ENCODE measurements around the gene SVOP. TPM values are rescaled to one million over a fixed set of nuclear protein-coding genes. Genes with fewer than 3 reads are reported as not detected.

SVOP gene
- total and polyA plus RNA-seq, 2 donors from 2014 or later = 0.04 TPM; not detected in 1

GRCh38 chr12:109014984-109015765 lies 5.7 kb downstream of the SVOP start:
- no peak for DNase-seq
- H3K36me3 ChIP-seq (ENCODE audit: control insufficient read depth in 2 of 3, insufficient read depth in 3 of 3, low read length in 3 of 3) = no peaks in the 10 kb centered on the region

GRCh38 chr12:109010259-109010658 lies 10.6 kb downstream of the SVOP start:
- TF ChIP-seq CTCF (IDR thresholded peaks at IDR 0.05; ENCODE audit: borderline replicate concordance, extremely low read depth, insufficient read depth) = no peak
- Histone ChIP-seq H3K27me3 (ENCODE audit: control insufficient read depth, insufficient read depth, low read length) (no peaks in the 10 kb centered on the region), H3K4me3 (ENCODE audit: low read length in 3 of 3) (no peak overlapping the region), H3K36me3 (ENCODE audit: control insufficient read depth in 2 of 3, insufficient read depth in 3 of 3, low read length in 3 of 3) (no peaks in the 10 kb centered on the region), H3K9ac (ENCODE audit: low read length in 3 of 3) (no peak overlapping the region), H3K27ac (ENCODE audit: low read depth in 2 of 2, low read length in 2 of 2) (no peak overlapping the region), H3K4me1 (ENCODE audit: control insufficient read depth in 2 of 3, insufficient read depth in 2 of 3, low read depth in 1 of 3, low read length in 3 of 3) (peaks cover 0 to 6% (median 0%) of the 10 kb centered on the region in 3 donors), H3K9me3 (ENCODE audit: control insufficient read depth in 2 of 3, insufficient read depth in 1 of 3, low read length in 3 of 3) (no peaks in the 10 kb centered on the region)
- FAIRE-seq (no peak), DNase-seq (peak in 2 of 5 donors; percentile 19 to 48)
- intact Hi-C loops (cut with DNase I) = no loop called here

More at GRCh38 chr12:109014984-109015765, 5.7 kb downstream of the SVOP start:
- Histone ChIP-seq H3K9me3 (ENCODE audit: control insufficient read depth in 2 of 3, insufficient read depth in 1 of 3, low read length in 3 of 3) (no peaks in the 10 kb centered on the region), H3K4me3 (ENCODE audit: low read length in 3 of 3) (no peak overlapping the region), H3K9ac (ENCODE audit: low read length in 3 of 3) (no peak overlapping the region), H3K4me1 (ENCODE audit: control insufficient read depth in 2 of 3, insufficient read depth in 2 of 3, low read depth in 1 of 3, low read length in 3 of 3) (peaks cover 0 to 5% (median 0%) of the 10 kb centered on the region in 3 donors), H3K27ac (ENCODE audit: low read depth in 2 of 2, low read length in 2 of 2) (no peak overlapping the region), H3K27me3 (ENCODE audit: control insufficient read depth, insufficient read depth, low read length) (no peaks in the 10 kb centered on the region)
- no peak for TF ChIP-seq CTCF (IDR thresholded peaks at IDR 0.05; ENCODE audit: borderline replicate concordance, extremely low read depth, insufficient read depth)
- no peak for FAIRE-seq
- intact Hi-C loops (cut with DNase I) = no loop called here

- Histone ChIP-seq H3K27ac (ENCODE audit: low read depth in 2 of 2, low read length in 2 of 2) (no peak overlapping the region), H3K9me3 (ENCODE audit: control insufficient read depth in 2 of 3, insufficient read depth in 1 of 3, low read length in 3 of 3) (no peaks in the 10 kb centered on the region), H3K4me1 (ENCODE audit: control insufficient read depth in 2 of 3, insufficient read depth in 2 of 3, low read depth in 1 of 3, low read length in 3 of 3) (peaks cover 0 to 6% (median 0%) of the 10 kb centered on the region in 3 donors), H3K36me3 (ENCODE audit: control insufficient read depth in 2 of 3, insufficient read depth in 3 of 3, low read length in 3 of 3) (no peaks in the 10 kb centered on the region), H3K4me3 (ENCODE audit: low read length in 3 of 3) (no peak overlapping the region), H3K9ac (ENCODE audit: low read length in 3 of 3) (no peak overlapping the region), H3K27me3 (ENCODE audit: control insufficient read depth, insufficient read depth, low read length) (no peaks in the 10 kb centered on the region)
- DNase-seq (peak in 2 of 5 donors; percentile 34 to 63), FAIRE-seq (no peak)
- intact Hi-C loops (cut with DNase I) = no loop called here
- TF ChIP-seq CTCF (IDR thresholded peaks at IDR 0.05; ENCODE audit: borderline replicate concordance, extremely low read depth, insufficient read depth) = no peak
Measured at GRCh38 chr12:109009766-109010165, 11.1 kb downstream of the SVOP start.

Measured in kidney (tissue), 14 donors.